ENCODE data around the gene MYH11. TPM values are rescaled to one million over a fixed set of nuclear protein-coding genes. Genes with fewer than 3 reads are reported as not detected.
A peak's percentile ranks its signal among the peaks of the same experiment; 100 is the strongest.

The MYH11 gene
- total and polyA plus RNA-seq, 2 experiments from 2014 or later = 1.6 to 5.9 TPM

GRCh38 chr16:15857724-15858560 lies 1.1 kb upstream of the MYH11 start:
- peak overlapping the region; percentile 98 for H2AFZ ChIP-seq
- H3K4me1 ChIP-seq (ENCODE audit: insufficient read depth) = 0 out of 2 replicates have a peak, but pooled peaks cover 6% of the 10 kb centered on the region
- H3K9me3 Mint-ChIP-seq = no peaks in the 10 kb centered on the region
- peaks cover 45% of the 10 kb centered on the region for H3K27me3 ChIP-seq (ENCODE audit: insufficient read depth)
- H3K9me2 ChIP-seq (ENCODE audit: insufficient read depth) = no peaks in the 10 kb centered on the region
- peaks cover 32% of the 10 kb centered on the region for H3K27me3 Mint-ChIP-seq (ENCODE audit: insufficient read depth, low read depth, poor library complexity)
- H3F3A ChIP-seq (replicated peaks; ENCODE audit: low read depth) = peaks cover 7% of the 10 kb centered on the region; the same call in 1 of the 2 replicates
- H3K4me3 ChIP-seq = peak overlapping the region; percentile 89
- DNase-seq (ENCODE audit: low spot score) (peak; percentile 86), ATAC-seq (peak; percentile 67)
- H3K36me3 Mint-ChIP-seq (ENCODE audit: low read depth) = no peaks in the 10 kb centered on the region; the same call in 2 of the 3 replicates
- peak overlapping the region; percentile 86 for H3K4me3 Mint-ChIP-seq
- H3K4me2 ChIP-seq = peak overlapping the region; percentile 97
- H3K36me3 ChIP-seq (ENCODE audit: insufficient read depth) = no peaks in the 10 kb centered on the region
- no peak overlapping the region for H3K27ac ChIP-seq (ENCODE audit: low read depth)
- H3K79me2 ChIP-seq (replicated peaks; ENCODE audit: insufficient read depth) = no peaks in the 10 kb centered on the region
- 0 out of 2 replicates have a peak, but pooled peaks cover 2% of the 10 kb centered on the region for H4K20me1 ChIP-seq (replicated peaks; ENCODE audit: insufficient read depth)
- no peak for TF ChIP-seq CREB1 (CRISPR knock-in tag; IDR thresholded peaks at IDR 0.05; ENCODE audit: low read depth)
- TF ChIP-seq POLR2AphosphoS5 (IDR thresholded peaks at IDR 0.05; ENCODE audit: low read depth) = no peak
- TF ChIP-seq STAT1 (IDR thresholded peaks at IDR 0.05; ENCODE audit: unreplicated experiment) = no peak
- TF ChIP-seq ZNF114 (CRISPR knock-in tag; IDR thresholded peaks at IDR 0.05) = no peak
- no peak for TF ChIP-seq JUNB (IDR thresholded peaks at IDR 0.05; ENCODE audit: unreplicated experiment)
- H3K4me1 Mint-ChIP-seq = peaks cover 11% of the 10 kb centered on the region
- no peak overlapping the region for H3K27ac Mint-ChIP-seq

DNA sequence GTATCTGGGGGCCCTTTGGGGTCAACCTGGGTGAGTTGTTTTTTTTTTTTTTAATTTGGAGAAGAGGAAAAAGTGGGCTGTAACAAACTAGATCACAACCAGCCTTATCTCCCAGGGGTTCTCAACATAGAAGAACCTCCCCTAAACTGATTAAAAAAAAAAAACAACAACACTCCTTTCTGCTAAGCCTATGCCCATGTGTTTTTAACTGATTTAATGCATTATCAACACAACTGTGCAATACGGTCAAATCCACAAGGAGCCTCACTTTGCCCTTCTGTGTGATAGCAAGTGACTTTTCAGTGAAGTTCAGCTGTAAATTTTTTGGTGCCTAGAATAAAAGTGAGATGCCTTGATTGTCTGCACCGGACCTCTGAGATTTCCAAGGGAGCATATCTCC lies 646 bp downstream of the MYH11 start:
- Histone ChIP-seq H2AFZ (peak overlapping the region; percentile 98; the same call in 1 of the 2 replicates), H3K79me2 (replicated peaks; ENCODE audit: insufficient read depth) (no peaks in the 10 kb centered on the region), H3F3A (replicated peaks; ENCODE audit: low read depth) (peaks cover 7% of the 10 kb centered on the region; the same call in 1 of the 2 replicates), H3K36me3 (ENCODE audit: insufficient read depth) (no peaks in the 10 kb centered on the region), H3K4me1 (ENCODE audit: insufficient read depth) (0 out of 2 replicates have a peak, but pooled peaks cover 6% of the 10 kb centered on the region), H3K9me2 (ENCODE audit: insufficient read depth) (no peaks in the 10 kb centered on the region), H3K27ac (ENCODE audit: low read depth) (no peak overlapping the region), H3K27me3 (ENCODE audit: insufficient read depth) (peaks cover 45% of the 10 kb centered on the region), H3K4me2 (peak overlapping the region; percentile 97), H3K4me3 (peak overlapping the region; percentile 89), H4K20me1 (replicated peaks; ENCODE audit: insufficient read depth) (0 out of 2 replicates have a peak, but pooled peaks cover 2% of the 10 kb centered on the region)
- H3K36me3 Mint-ChIP-seq (ENCODE audit: low read depth) = no peaks in the 10 kb centered on the region; the same call in 2 of the 3 replicates
- ATAC-seq (no peak), DNase-seq (ENCODE audit: low spot score) (no peak)
- H3K4me1 Mint-ChIP-seq = peaks cover 11% of the 10 kb centered on the region
- no peaks in the 10 kb centered on the region for H3K9me3 Mint-ChIP-seq
- peaks cover 30% of the 10 kb centered on the region for H3K27me3 Mint-ChIP-seq (ENCODE audit: insufficient read depth, low read depth, poor library complexity)
- H3K27ac Mint-ChIP-seq = no peak overlapping the region
- H3K4me3 Mint-ChIP-seq = peak overlapping the region; percentile 86
- TF ChIP-seq, protein P1, sequence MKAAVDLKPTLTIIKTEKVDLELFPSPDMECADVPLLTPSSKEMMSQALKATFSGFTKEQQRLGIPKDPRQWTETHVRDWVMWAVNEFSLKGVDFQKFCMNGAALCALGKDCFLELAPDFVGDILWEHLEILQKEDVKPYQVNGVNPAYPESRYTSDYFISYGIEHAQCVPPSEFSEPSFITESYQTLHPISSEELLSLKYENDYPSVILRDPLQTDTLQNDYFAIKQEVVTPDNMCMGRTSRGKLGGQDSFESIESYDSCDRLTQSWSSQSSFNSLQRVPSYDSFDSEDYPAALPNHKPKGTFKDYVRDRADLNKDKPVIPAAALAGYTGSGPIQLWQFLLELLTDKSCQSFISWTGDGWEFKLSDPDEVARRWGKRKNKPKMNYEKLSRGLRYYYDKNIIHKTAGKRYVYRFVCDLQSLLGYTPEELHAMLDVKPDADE (IDR thresholded peaks at IDR 0.05) = no peak
- TF ChIP-seq CREB1 (CRISPR knock-in tag; IDR thresholded peaks at IDR 0.05; ENCODE audit: low read depth) (no peak), POLR2AphosphoS5 (IDR thresholded peaks at IDR 0.05; ENCODE audit: low read depth) (no peak), EZH2 (IDR thresholded peaks at IDR 0.05; ENCODE audit: low read depth, unreplicated experiment) (no peak)
- TF ChIP-seq, protein P2, sequence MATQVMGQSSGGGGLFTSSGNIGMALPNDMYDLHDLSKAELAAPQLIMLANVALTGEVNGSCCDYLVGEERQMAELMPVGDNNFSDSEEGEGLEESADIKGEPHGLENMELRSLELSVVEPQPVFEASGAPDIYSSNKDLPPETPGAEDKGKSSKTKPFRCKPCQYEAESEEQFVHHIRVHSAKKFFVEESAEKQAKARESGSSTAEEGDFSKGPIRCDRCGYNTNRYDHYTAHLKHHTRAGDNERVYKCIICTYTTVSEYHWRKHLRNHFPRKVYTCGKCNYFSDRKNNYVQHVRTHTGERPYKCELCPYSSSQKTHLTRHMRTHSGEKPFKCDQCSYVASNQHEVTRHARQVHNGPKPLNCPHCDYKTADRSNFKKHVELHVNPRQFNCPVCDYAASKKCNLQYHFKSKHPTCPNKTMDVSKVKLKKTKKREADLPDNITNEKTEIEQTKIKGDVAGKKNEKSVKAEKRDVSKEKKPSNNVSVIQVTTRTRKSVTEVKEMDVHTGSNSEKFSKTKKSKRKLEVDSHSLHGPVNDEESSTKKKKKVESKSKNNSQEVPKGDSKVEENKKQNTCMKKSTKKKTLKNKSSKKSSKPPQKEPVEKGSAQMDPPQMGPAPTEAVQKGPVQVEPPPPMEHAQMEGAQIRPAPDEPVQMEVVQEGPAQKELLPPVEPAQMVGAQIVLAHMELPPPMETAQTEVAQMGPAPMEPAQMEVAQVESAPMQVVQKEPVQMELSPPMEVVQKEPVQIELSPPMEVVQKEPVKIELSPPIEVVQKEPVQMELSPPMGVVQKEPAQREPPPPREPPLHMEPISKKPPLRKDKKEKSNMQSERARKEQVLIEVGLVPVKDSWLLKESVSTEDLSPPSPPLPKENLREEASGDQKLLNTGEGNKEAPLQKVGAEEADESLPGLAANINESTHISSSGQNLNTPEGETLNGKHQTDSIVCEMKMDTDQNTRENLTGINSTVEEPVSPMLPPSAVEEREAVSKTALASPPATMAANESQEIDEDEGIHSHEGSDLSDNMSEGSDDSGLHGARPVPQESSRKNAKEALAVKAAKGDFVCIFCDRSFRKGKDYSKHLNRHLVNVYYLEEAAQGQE (IDR thresholded peaks at IDR 0.05; ENCODE audit: unreplicated experiment) = no peak
- TF ChIP-seq, protein P3, sequence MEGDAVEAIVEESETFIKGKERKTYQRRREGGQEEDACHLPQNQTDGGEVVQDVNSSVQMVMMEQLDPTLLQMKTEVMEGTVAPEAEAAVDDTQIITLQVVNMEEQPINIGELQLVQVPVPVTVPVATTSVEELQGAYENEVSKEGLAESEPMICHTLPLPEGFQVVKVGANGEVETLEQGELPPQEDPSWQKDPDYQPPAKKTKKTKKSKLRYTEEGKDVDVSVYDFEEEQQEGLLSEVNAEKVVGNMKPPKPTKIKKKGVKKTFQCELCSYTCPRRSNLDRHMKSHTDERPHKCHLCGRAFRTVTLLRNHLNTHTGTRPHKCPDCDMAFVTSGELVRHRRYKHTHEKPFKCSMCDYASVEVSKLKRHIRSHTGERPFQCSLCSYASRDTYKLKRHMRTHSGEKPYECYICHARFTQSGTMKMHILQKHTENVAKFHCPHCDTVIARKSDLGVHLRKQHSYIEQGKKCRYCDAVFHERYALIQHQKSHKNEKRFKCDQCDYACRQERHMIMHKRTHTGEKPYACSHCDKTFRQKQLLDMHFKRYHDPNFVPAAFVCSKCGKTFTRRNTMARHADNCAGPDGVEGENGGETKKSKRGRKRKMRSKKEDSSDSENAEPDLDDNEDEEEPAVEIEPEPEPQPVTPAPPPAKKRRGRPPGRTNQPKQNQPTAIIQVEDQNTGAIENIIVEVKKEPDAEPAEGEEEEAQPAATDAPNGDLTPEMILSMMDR (conservative IDR thresholded peaks at IDR 0.05; ENCODE audit: low read depth in 2 of 2) = no peak
